Stimulated activated CD8-positive, alpha-beta memory T cell treated with anti-CD3 and anti-CD28 coated beads, Interleukin-4, amount 100 ng/mL, for 48 hours (primary cell): ENCODE results near the gene PTPRD.

ENCODE experiments used
- DNase-seq: peaks from one replicate; pipeline ENCODE4 v3.0.0-alpha.2; 2020

Gene PTPRD

GRCh38 chr9:10045598-10045997 lies 567.2 kb downstream of the PTPRD start:
- DNase-seq = no peak

GRCh38 chr9:10041726-10042229 lies 571.0 kb downstream of the PTPRD start:
- no peak for DNase-seq

GRCh38 chr9:10036095-10036494 lies 576.7 kb downstream of the PTPRD start:
- DNase-seq = no peak

- no peak for DNase-seq
Observed at GRCh38 chr9:10032166-10032565, 580.6 kb downstream of the PTPRD start.

- no peak for DNase-seq
Observed at GRCh38 chr9:10026443-10026984, 586.3 kb downstream of the PTPRD start.

- no peak for DNase-seq
Observed at GRCh38 chr9:10015755-10016154, 597.0 kb downstream of the PTPRD start.

GRCh38 chr9:10014889-10015288 lies 597.9 kb downstream of the PTPRD start:
- DNase-seq = no peak

- DNase-seq = no peak
Observed at GRCh38 chr9:10009401-10009800, 603.4 kb downstream of the PTPRD start.

- DNase-seq = no peak
Observed at GRCh38 chr9:10008101-10008799, 604.6 kb downstream of the PTPRD start.

- DNase-seq = no peak
Observed at GRCh38 chr9:10007356-10007755, 605.4 kb downstream of the PTPRD start.

GRCh38 chr9:10005206-10005605 lies 607.6 kb downstream of the PTPRD start:
- no peak for DNase-seq

GRCh38 chr9:10003047-10003446 lies 609.8 kb downstream of the PTPRD start:
- no peak for DNase-seq

GRCh38 chr9:10000669-10001068 lies 612.1 kb downstream of the PTPRD start:
- DNase-seq = no peak

GRCh38 chr9:9998491-9999287 lies 614.1 kb downstream of the PTPRD start:
- no peak for DNase-seq

- no peak for DNase-seq
Observed at GRCh38 chr9:9997585-9997984, 615.2 kb downstream of the PTPRD start.

GRCh38 chr9:9996259-9996658 lies 616.5 kb downstream of the PTPRD start:
- DNase-seq = no peak

- DNase-seq = no peak
Observed at GRCh38 chr9:9992936-9993335, 619.9 kb downstream of the PTPRD start.

- DNase-seq = no peak
Observed at GRCh38 chr9:9973062-9973461, 639.7 kb downstream of the PTPRD start.

GRCh38 chr9:9970514-9970913 lies 642.3 kb downstream of the PTPRD start:
- no peak for DNase-seq

- no peak for DNase-seq
Observed at GRCh38 chr9:9963841-9964240, 649.0 kb downstream of the PTPRD start.

- no peak for DNase-seq
Observed at GRCh38 chr9:9961934-9962333, 650.9 kb downstream of the PTPRD start.

GRCh38 chr9:9961487-9961886 lies 651.3 kb downstream of the PTPRD start:
- DNase-seq = no peak

GRCh38 chr9:9951556-9952160 lies 661.1 kb downstream of the PTPRD start:
- DNase-seq = no peak

- no peak for DNase-seq
Observed at GRCh38 chr9:9950813-9951212, 662.0 kb downstream of the PTPRD start.
